GM18870 (cell line): Measurements from ENCODE around the gene CCDC7.
"Not testable (repeated sequence)": the region's sequence is repeated elsewhere in the genome, so short reads cannot be mapped to it uniquely, and the experiment has no call there.

Experiments
- ATAC-seq: cut with Tn5 transposase; IDR thresholded peaks from one replicate; pipeline ENCODE4 v1.9.1; 2021; ENCODE audit warnings: moderate library complexity; ENCODE audit not compliant: unreplicated experiment

CCDC7 gene

GRCh38 chr10:32865170-32865569, 419.2 kb downstream of the CCDC7 start:
- ATAC-seq, result no peak

- no peak for ATAC-seq
These were observed 432.0 kb downstream of the CCDC7 start for GRCh38 chr10:32877915-32878314.

GRCh38 chr10:32878646-32879045, 432.7 kb downstream of the CCDC7 start:
- ATAC-seq, result no peak

- no peak for ATAC-seq
These were observed 436.1 kb downstream of the CCDC7 start for GRCh38 chr10:32882076-32882475.

GRCh38 chr10:32887481-32887880, 441.5 kb downstream of the CCDC7 start:
- no peak for ATAC-seq

- no peak for ATAC-seq
These were observed 442.4 kb downstream of the CCDC7 start for GRCh38 chr10:32888161-32888927.

GRCh38 chr10:32889631-32890212, 443.8 kb downstream of the CCDC7 start:
- no peak for ATAC-seq

GRCh38 chr10:32890444-32890843, 444.5 kb downstream of the CCDC7 start:
- ATAC-seq, result no peak

GRCh38 chr10:32891261-32891660, 445.3 kb downstream of the CCDC7 start:
- no peak for ATAC-seq

GRCh38 chr10:32893434-32893833, 447.5 kb downstream of the CCDC7 start:
- no peak for ATAC-seq

GRCh38 chr10:32893916-32894664, 448.1 kb downstream of the CCDC7 start:
- ATAC-seq, result no peak

GRCh38 chr10:32895200-32895968, 449.4 kb downstream of the CCDC7 start:
- not testable (repeated sequence) for ATAC-seq

- no peak for ATAC-seq
These were observed 455.9 kb downstream of the CCDC7 start for GRCh38 chr10:32901815-32902214.

- ATAC-seq, result no peak
These were observed 459.5 kb downstream of the CCDC7 start for GRCh38 chr10:32905466-32905865.

- ATAC-seq, result no peak
These were observed 460.7 kb downstream of the CCDC7 start for GRCh38 chr10:32906595-32906994.

- no peak for ATAC-seq
These were observed 463.5 kb downstream of the CCDC7 start for GRCh38 chr10:32909456-32909855.

- ATAC-seq, result not testable (repeated sequence)
These were observed 464.0 kb downstream of the CCDC7 start for GRCh38 chr10:32909970-32910369.

- no peak for ATAC-seq
These were observed 465.5 kb downstream of the CCDC7 start for GRCh38 chr10:32911285-32912016.

GRCh38 chr10:32917817-32918216, 471.9 kb downstream of the CCDC7 start:
- not testable (repeated sequence) for ATAC-seq

- ATAC-seq, result no peak
These were observed 476.2 kb downstream of the CCDC7 start for GRCh38 chr10:32922170-32922569.
